ENCODE results near the gene SMARCD1.

GRCh38 chr12:50059440-50060119 is 25.6 kb upstream of the SMARCD1 start:
- TF ChIP-seq POLR2A (IDR thresholded peaks at IDR 0.05; ENCODE audit: low read depth) (no peak), EP300 (IDR thresholded peaks at IDR 0.05) (no peak)

Measured in esophagus muscularis mucosa (tissue), 2 donors.